GM19438 (cell line): ENCODE data around the gene FBXW2.
A peak's percentile ranks its signal among the peaks of the same experiment; 100 is the strongest.
"Not testable (repeated sequence)": the region's sequence is repeated elsewhere in the genome, so short reads cannot be mapped to it uniquely, and the experiment has no call there.

Experiments
- ATAC-seq: cut with Tn5 transposase; IDR thresholded peaks from one replicate; pipeline ENCODE4 v1.9.1; 2021; ENCODE audit warnings: low read depth; ENCODE audit not compliant: unreplicated experiment

The FBXW2 gene

DNA sequence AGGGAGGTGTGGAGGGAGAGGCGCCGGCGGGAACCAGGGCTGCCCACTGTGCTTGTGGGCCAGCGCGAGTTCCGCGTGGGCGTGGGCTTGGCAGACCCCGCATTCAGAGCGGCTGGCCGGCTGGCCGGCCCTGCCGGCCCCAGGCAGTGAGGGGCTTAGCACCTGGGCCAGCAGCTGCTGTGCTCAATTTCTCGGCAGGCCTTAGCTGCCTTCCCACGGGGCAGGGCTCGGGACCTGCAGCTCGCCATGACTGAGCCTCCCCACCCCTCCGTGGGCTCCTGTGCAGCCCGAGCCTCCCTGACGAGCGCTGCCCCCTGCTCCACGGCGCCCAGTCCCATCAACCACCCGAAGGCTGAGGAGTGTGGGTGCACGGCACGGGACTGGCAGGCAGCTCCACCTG is 46.9 kb downstream of the FBXW2 start:
- ATAC-seq: not testable (repeated sequence)

- ATAC-seq: no peak
Observed at GRCh38 chr9:120745278-120745677, 47.9 kb downstream of the FBXW2 start.

- no peak for ATAC-seq
Observed at GRCh38 chr9:120742951-120743416, 50.2 kb downstream of the FBXW2 start.

DNA sequence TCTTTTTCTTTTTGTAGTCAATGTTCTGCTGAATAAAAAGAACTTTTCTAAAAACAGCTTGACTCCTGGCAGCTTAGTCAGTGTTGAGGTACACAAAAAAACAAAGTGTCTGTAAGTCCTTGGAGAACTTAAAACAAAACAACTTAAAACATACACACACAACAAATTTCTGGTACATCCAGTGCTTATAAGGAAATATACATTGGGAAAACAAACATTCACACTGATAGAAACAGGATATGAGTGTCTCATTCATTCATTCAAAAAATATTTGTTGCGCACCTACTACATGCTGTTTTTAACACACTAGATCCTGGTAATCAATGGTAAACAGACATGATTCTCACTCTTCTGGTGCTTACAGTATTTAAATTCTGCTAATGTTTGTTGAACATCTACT is 51.5 kb downstream of the FBXW2 start:
- no peak for ATAC-seq

- ATAC-seq: no peak
Observed at GRCh38 chr9:120741191-120741590, 52.0 kb downstream of the FBXW2 start.

DNA sequence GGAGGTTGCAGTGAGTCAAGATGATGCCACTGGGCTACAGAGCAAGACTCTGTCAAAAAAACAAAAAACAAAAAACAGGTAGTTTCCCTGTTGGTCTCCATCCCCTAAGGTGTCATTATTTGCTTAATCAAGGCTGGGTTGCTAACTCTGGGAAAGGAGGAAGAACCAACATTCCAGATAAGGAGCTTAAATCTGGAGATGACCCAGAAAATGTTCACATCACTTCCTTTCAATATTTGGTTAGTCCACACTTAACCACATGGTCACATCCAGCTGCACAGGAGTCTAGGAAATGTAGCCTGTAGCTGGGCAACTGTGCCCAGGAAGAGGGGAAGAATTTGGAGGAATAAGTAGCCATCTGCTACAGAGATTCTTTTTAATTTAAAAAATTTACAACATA is 53.1 kb downstream of the FBXW2 start:
- no peak for ATAC-seq

GRCh38 chr9:120737416-120738165 is 55.6 kb downstream of the FBXW2 start:
- ATAC-seq: no peak

GRCh38 chr9:120736881-120737280 is 56.3 kb downstream of the FBXW2 start:
- ATAC-seq: no peak

DNA sequence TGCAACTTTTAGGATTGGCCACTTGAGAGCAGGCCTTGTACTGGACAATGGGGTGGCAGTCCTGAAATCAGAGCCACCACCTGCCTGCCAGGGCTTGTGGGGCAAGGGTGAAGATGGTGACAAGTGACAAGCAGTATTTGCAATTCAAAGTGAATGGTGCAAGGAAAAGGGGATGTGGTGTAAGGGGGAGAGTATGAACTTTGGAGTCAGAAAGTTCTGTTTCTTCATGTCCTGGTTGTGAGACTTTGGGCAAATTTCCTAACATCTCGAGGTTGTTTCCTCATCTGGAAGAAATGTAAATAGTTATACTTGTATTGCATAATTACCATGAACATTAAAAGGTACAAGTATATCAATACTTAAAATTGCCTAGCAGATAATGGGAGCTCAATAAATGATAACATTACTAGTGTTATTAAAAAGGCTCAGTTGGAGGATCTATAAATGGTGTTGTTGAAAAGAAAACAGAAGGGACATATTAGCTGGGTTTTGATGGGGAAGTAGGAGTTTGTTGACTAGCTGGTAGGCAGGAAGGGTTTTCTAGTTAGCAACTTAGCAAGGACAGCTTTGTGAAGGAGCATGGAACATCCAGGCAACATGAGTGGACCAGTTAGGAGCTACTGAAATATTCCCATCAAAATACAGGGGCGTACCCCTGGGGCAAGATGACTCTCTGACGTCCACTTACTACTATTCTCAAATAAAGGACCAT is 57.6 kb downstream of the FBXW2 start:
- no peak for ATAC-seq

DNA sequence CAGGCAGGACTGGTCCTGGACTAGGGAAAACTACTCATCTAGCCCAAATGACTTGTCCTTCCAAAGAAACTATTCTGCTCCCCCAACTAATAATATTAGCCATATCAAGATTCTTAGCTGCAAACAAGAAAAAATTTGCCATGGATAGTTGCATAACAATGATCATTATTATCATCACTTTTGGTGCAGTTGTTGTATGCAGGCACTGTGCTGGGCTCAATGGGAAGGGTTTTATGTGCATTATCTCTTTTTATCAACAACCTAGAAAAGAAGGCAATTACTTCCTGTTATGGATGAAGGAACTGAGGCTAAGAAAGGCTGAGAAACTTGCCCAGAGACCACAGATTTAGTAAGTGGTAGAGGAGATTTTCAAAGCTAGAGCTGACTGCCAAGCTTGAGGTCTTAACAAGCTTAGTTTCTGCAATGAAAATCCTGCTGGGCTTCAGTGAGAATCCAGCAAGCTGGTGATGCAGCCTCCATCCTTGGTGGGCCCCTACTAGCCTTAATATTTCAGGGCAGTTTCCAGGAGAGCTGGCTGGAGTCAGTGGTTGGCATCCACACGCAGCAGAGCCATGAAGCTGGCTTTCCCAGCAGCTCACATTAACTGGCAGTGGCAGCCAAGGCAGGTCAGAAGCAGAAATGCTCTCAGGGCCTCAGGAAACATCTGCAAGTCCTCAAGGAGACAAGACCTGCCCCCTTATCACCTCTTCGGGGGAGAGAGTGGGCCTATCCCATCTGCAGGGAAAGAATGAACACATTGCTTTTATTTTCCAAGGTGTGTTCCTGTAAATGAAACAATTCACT is 58.4 kb downstream of the FBXW2 start:
- no peak for ATAC-seq

- no peak for ATAC-seq
Observed at GRCh38 chr9:120733190-120733589, 60.0 kb downstream of the FBXW2 start.

- ATAC-seq: peak; percentile 64
Observed at GRCh38 chr9:120730654-120731514, 62.3 kb downstream of the FBXW2 start.

- no peak for ATAC-seq
Observed at GRCh38 chr9:120729791-120730241, 63.4 kb downstream of the FBXW2 start.

DNA sequence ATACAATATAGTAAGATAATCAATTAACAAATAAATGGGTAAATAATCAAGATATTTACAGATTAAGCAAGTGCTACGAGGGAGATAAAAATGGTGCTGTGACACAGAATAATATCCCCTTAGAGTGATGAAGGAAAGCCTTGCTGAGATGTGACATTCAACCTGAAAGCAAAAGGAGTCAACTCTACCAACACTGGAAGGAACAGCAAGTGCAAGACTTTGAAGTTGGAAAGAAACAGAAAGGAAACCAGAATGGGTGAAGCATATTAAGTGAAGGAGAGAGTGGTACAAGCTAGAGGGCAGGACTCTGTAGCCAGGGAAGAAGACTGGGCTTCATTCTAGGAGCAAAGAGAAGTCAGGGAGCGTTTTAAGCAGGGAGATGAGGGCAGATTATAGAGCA is 66.7 kb downstream of the FBXW2 start:
- no peak for ATAC-seq

GRCh38 chr9:120725907-120726306 is 67.3 kb downstream of the FBXW2 start:
- ATAC-seq: no peak

DNA sequence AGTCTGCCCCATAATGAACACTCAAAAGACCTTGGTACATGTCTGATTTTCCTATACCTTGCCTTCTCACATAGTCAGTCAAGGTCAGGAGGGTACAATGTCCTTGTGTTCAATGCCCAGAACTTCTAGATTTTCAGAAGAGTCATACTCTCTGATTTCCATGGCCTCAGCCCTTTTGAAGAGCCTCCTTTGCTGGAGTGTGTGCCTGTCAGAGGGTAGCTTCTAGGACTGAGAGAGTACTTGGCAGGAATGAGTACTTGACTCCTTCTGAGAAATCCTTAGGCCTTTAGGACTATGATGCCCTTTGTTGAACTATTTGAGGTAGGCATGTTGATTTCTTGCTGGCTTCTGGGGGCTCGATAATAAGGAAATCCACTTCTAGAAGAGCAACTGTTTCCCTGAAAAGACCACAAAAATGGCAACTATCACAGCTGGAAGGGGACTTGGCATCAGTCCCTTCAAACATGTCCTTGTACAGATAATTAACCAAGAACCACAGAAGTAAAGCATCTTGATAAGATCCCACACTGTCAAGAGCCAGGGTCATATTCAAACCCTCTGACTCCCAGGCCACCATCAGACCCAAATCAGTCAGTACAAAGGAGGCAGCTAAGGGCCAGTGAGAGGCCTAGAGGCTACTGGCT is 68.3 kb downstream of the FBXW2 start:
- ATAC-seq: no peak

- no peak for ATAC-seq
Observed at GRCh38 chr9:120723565-120723964, 69.7 kb downstream of the FBXW2 start.

DNA sequence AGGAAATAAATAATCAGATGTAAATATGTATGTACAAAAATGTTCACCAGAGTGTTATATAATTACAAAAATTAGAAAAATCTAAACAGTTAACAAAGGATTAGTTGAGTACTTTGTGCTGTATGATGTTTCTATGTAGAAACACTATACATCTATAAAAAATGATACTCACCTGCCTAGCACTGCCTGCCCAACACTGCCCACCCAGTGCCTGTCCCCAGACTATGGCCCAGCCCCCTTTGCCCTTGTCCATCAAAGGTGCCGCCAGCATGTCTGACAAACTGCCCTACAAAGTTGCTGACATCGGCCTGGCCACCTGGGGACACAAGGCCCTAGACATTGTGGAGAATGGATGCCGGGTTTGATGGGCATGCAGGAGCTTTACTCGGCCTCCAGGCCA is 72.8 kb downstream of the FBXW2 start:
- no peak for ATAC-seq

- ATAC-seq: no peak
Observed at GRCh38 chr9:120718316-120718715, 74.9 kb downstream of the FBXW2 start.

DNA sequence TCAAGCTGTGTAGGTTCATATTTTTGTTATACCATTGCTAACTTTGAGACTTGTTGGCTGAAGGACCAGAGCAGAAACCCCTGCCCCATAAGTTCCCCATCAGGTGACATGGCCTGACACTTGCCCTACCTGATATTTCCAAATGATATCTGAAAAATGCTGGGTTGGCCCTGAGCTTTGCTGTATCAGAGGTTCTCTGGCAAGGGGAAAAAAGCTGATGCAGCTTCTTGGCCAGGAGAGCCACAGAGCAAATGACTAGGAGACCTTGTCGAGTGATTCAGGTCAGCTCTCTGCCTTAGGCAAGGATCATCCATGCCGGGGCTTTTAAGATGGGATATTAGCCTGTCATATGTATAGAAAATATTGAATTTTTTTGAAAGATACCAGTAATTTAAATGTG is 76.0 kb downstream of the FBXW2 start:
- ATAC-seq: no peak
